ENCODE data around the gene HHAT. TPM values are rescaled to one million over a fixed set of nuclear protein-coding genes. Genes with fewer than 3 reads are reported as not detected.

The HHAT gene
- total RNA-seq, 1 donor from 2014 or later = 5.3 TPM

GRCh38 chr1:210616356-210616755 is 287.7 kb downstream of the HHAT start:
- ATAC-seq (no peak), DNase-seq (no peak)
- Histone ChIP-seq H3K4me1 (no peaks in the 10 kb centered on the region), H3K36me3 (no peaks in the 10 kb centered on the region), H3K4me3 (no peak overlapping the region), H3K9me3 (no peaks in the 10 kb centered on the region), H3K27me3 (ENCODE audit: low read depth) (no peaks in the 10 kb centered on the region), H3K27ac (no peak overlapping the region)
- intact Hi-C loops (cut with DNase I) = no loop called here
- TF ChIP-seq, protein P1, sequence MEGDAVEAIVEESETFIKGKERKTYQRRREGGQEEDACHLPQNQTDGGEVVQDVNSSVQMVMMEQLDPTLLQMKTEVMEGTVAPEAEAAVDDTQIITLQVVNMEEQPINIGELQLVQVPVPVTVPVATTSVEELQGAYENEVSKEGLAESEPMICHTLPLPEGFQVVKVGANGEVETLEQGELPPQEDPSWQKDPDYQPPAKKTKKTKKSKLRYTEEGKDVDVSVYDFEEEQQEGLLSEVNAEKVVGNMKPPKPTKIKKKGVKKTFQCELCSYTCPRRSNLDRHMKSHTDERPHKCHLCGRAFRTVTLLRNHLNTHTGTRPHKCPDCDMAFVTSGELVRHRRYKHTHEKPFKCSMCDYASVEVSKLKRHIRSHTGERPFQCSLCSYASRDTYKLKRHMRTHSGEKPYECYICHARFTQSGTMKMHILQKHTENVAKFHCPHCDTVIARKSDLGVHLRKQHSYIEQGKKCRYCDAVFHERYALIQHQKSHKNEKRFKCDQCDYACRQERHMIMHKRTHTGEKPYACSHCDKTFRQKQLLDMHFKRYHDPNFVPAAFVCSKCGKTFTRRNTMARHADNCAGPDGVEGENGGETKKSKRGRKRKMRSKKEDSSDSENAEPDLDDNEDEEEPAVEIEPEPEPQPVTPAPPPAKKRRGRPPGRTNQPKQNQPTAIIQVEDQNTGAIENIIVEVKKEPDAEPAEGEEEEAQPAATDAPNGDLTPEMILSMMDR (IDR thresholded peaks at IDR 0.05) = no peak

- TF ChIP-seq, protein P1 (IDR thresholded peaks at IDR 0.05) = no peak
- no peaks in the 10 kb centered on the region for H3K9me3 ChIP-seq
- ATAC-seq (no peak), DNase-seq (no peak)
- intact Hi-C loops (cut with DNase I) = no loop called here
- no peaks in the 10 kb centered on the region for H3K4me1 ChIP-seq
- H3K27me3 ChIP-seq (ENCODE audit: low read depth) = no peaks in the 10 kb centered on the region
- H3K36me3 ChIP-seq = no peaks in the 10 kb centered on the region
- H3K4me3 ChIP-seq = no peak overlapping the region
- no peak overlapping the region for H3K27ac ChIP-seq
These were observed 288.6 kb downstream of the HHAT start for GRCh38 chr1:210617293-210617692.

DNA sequence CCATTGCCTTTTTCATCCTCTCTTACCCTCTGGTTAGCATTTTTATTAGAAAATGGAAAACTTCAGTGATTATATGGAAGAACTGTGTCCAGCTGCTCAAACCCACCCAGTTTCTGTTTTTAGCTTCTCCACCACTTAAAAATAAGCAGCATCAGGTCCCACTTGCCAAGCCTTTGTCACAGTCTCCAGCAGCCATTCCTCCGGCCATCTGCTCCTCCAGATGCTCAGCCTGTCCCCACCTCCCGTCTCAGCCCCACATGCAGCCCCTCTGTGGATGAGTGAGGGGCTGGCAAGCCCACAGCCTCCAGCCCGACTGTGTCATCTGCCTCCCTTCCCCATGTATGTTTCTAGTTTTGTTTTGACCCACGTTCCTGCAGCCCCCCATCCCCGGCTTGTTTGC is 289.7 kb downstream of the HHAT start:
- DNase-seq (no peak), ATAC-seq (no peak)
- Histone ChIP-seq H3K9me3 (no peaks in the 10 kb centered on the region), H3K27ac (no peak overlapping the region), H3K4me3 (no peak overlapping the region), H3K36me3 (no peaks in the 10 kb centered on the region), H3K4me1 (no peaks in the 10 kb centered on the region), H3K27me3 (ENCODE audit: low read depth) (no peaks in the 10 kb centered on the region)
- TF ChIP-seq, protein P1 (IDR thresholded peaks at IDR 0.05) = no peak
- intact Hi-C loops (cut with DNase I) = no loop called here

GRCh38 chr1:210620867-210621488 is 292.3 kb downstream of the HHAT start:
- H3K27me3 ChIP-seq (ENCODE audit: low read depth) = no peaks in the 10 kb centered on the region
- intact Hi-C loops (cut with DNase I) = no loop called here
- H3K4me3 ChIP-seq = no peak overlapping the region
- no peak overlapping the region for H3K27ac ChIP-seq
- no peaks in the 10 kb centered on the region for H3K4me1 ChIP-seq
- no peaks in the 10 kb centered on the region for H3K36me3 ChIP-seq
- no peaks in the 10 kb centered on the region for H3K9me3 ChIP-seq
- DNase-seq (no peak), ATAC-seq (no peak)
- TF ChIP-seq, protein P1 (IDR thresholded peaks at IDR 0.05) = no peak

- ATAC-seq (no peak), DNase-seq (no peak)
- Histone ChIP-seq H3K4me3 (no peak overlapping the region), H3K9me3 (no peaks in the 10 kb centered on the region), H3K27me3 (ENCODE audit: low read depth) (no peaks in the 10 kb centered on the region), H3K4me1 (no peaks in the 10 kb centered on the region), H3K27ac (no peak overlapping the region), H3K36me3 (no peaks in the 10 kb centered on the region)
- intact Hi-C loops (cut with DNase I) = no loop called here
- TF ChIP-seq, protein P1 (IDR thresholded peaks at IDR 0.05) = no peak
These were observed 293.0 kb downstream of the HHAT start for GRCh38 chr1:210621712-210622111.

Measured in lower lobe of right lung (tissue), 2 donors.